HL-60 (cell line): ENCODE data around the gene TAS2R30.

Experiments
- GABPA ChIP-seq: IDR thresholded peaks from 2 replicates; pipeline ENCODE4 v1.6.1; 2012; ENCODE audit warnings: low read depth
- POLR2AphosphoS5 ChIP-seq: IDR thresholded peaks from 2 replicates; pipeline ENCODE4 v1.6.1; 2012; ENCODE audit warnings: low read depth
- TF ChIP-seq, protein P1 (sequence below): IDR thresholded peaks from one replicate; pipeline ENCODE4 v1.5.1; 2011; ENCODE audit warnings: low read length, control low read depth, inconsistent platforms; ENCODE audit not compliant: insufficient read depth
- TF ChIP-seq, protein P2 (sequence below): IDR thresholded peaks from 2 replicates; pipeline ENCODE4 v1.6.1; 2012; ENCODE audit warnings: low read depth; ENCODE audit not compliant: insufficient replicate concordance

DNA sequence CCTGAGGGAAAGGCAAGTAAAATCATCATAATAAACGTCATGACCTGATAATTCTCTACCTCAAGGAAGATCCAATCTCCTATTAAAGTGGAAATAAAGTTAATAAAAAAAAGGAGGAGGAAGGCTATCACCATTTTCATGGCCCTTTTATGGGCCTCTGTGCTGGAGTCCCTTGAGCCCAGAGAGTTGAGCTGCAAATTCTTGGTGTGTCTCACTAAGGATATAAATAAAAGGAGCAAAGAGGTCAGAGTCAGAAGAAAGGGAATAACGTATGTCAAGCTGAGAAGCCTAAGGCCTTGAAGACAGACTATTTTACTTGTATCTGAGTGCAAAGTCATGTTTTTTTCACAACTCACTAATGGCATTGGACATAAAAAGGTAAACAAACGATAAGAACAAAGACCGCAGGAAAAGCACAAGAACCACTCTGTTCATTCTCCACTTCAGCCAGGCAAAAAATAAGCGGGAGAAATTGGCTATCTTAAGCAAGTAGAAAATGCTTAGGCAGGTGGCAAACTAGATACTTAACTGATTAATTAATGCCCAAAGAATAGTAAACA is 24.5 kb upstream of the TAS2R30 start:
- TF ChIP-seq POLR2AphosphoS5 (no peak), GABPA (no peak)
- TF ChIP-seq, protein P1, sequence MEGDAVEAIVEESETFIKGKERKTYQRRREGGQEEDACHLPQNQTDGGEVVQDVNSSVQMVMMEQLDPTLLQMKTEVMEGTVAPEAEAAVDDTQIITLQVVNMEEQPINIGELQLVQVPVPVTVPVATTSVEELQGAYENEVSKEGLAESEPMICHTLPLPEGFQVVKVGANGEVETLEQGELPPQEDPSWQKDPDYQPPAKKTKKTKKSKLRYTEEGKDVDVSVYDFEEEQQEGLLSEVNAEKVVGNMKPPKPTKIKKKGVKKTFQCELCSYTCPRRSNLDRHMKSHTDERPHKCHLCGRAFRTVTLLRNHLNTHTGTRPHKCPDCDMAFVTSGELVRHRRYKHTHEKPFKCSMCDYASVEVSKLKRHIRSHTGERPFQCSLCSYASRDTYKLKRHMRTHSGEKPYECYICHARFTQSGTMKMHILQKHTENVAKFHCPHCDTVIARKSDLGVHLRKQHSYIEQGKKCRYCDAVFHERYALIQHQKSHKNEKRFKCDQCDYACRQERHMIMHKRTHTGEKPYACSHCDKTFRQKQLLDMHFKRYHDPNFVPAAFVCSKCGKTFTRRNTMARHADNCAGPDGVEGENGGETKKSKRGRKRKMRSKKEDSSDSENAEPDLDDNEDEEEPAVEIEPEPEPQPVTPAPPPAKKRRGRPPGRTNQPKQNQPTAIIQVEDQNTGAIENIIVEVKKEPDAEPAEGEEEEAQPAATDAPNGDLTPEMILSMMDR, result no peak
- TF ChIP-seq, protein P2, sequence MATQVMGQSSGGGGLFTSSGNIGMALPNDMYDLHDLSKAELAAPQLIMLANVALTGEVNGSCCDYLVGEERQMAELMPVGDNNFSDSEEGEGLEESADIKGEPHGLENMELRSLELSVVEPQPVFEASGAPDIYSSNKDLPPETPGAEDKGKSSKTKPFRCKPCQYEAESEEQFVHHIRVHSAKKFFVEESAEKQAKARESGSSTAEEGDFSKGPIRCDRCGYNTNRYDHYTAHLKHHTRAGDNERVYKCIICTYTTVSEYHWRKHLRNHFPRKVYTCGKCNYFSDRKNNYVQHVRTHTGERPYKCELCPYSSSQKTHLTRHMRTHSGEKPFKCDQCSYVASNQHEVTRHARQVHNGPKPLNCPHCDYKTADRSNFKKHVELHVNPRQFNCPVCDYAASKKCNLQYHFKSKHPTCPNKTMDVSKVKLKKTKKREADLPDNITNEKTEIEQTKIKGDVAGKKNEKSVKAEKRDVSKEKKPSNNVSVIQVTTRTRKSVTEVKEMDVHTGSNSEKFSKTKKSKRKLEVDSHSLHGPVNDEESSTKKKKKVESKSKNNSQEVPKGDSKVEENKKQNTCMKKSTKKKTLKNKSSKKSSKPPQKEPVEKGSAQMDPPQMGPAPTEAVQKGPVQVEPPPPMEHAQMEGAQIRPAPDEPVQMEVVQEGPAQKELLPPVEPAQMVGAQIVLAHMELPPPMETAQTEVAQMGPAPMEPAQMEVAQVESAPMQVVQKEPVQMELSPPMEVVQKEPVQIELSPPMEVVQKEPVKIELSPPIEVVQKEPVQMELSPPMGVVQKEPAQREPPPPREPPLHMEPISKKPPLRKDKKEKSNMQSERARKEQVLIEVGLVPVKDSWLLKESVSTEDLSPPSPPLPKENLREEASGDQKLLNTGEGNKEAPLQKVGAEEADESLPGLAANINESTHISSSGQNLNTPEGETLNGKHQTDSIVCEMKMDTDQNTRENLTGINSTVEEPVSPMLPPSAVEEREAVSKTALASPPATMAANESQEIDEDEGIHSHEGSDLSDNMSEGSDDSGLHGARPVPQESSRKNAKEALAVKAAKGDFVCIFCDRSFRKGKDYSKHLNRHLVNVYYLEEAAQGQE, result no peak
